Small intestine (tissue), 7 donors: ENCODE data around the gene SEMG1. TPM values are rescaled to one million over a fixed set of nuclear protein-coding genes. Genes with fewer than 3 reads are reported as not detected.
A peak's percentile ranks its signal among the peaks of the same experiment; 100 is the strongest.

Source experiments
- DNase-seq, 2 donors: peaks; one replicate each; pipeline versions ENCODE4 v3.0.0 to v3.0.0-alpha.2; 2013
- FAIRE-seq: peaks from 2 replicates; lab custom pipeline; 2012; peaks lifted over from hg19 to GRCh38; lab: Jason Lieb, UNC
- H3K27ac ChIP-seq, 3 donors: one replicate each; pipeline ENCODE4 v1.5.1; 2013; ENCODE audit warnings: low read length in 2 of 3, mild to moderate bottlenecking in 2 of 3, control low read depth in 1 of 3, inconsistent platforms in 1 of 3, low read depth in 1 of 3, moderate library complexity in 1 of 3
- H3K27me3 ChIP-seq, 3 donors: one replicate each; pipeline ENCODE4 v1.6.1; 2013; ENCODE audit warnings: low read length in 3 of 3, inconsistent platforms in 1 of 3; ENCODE audit not compliant: control insufficient read depth in 3 of 3, insufficient read depth in 3 of 3
- H3K36me3 ChIP-seq, 3 donors: one replicate each; pipeline ENCODE4 v1.6.1; 2013; ENCODE audit warnings: low read length in 3 of 3, inconsistent platforms in 1 of 3, low read depth in 1 of 3, mild to moderate bottlenecking in 1 of 3, moderate library complexity in 1 of 3; ENCODE audit not compliant: control insufficient read depth in 3 of 3, insufficient read depth in 2 of 3
- H3K4me1 ChIP-seq, 3 donors: one replicate each; pipeline ENCODE4 v1.6.1; 2013; ENCODE audit warnings: low read length in 2 of 3, inconsistent platforms in 1 of 3, low read depth in 1 of 3, mild to moderate bottlenecking in 1 of 3, moderate library complexity in 1 of 3; ENCODE audit not compliant: control insufficient read depth in 3 of 3, insufficient read depth in 2 of 3
- H3K4me3 ChIP-seq, 3 donors: one replicate each; pipeline ENCODE4 v1.5.1; 2013; ENCODE audit warnings: low read length in 3 of 3, control low read depth in 1 of 3, inconsistent platforms in 1 of 3, low read depth in 1 of 3, mild to moderate bottlenecking in 1 of 3, moderate library complexity in 1 of 3
- H3K9me3 ChIP-seq, 2 donors: one replicate each; pipeline ENCODE4 v1.6.1; 2013; ENCODE audit warnings: low read depth in 1 of 2, low read length in 1 of 2; ENCODE audit not compliant: control insufficient read depth in 2 of 2, insufficient read depth in 1 of 2
- WGBS, 3 donors: extraction: QIAGEN DNeasy Blood & Tissue Kit; methylation state at CpG; one replicate each; pipeline ENCODE4 v1.1.7; 2013; 5-methylcytosine and 5-hydroxymethylcytosine counted together
- polyA plus RNA-seq, 4 donors: library from polyadenylated mRNA; stranded (reverse) in 3 of 4; unstranded in 1 of 4; fragments of 200-250 nt in 3 of 4; fragments of 120-200 nt in 1 of 4; gene quantifications; one replicate each; pipeline versions ENCODE4 v1.2.1 to v1.2.3, GENCODE V29; 2013
- donor health status: healthy with polysubstance abuse.
- donor health status: control.
- donor health status: control.
- donor health status: Bipolar disorder and iron deficiency.
- donor health status: healthy.

Gene SEMG1
- polyA plus RNA-seq, 4 donors = 0.16 TPM; not detected in 3

DNA sequence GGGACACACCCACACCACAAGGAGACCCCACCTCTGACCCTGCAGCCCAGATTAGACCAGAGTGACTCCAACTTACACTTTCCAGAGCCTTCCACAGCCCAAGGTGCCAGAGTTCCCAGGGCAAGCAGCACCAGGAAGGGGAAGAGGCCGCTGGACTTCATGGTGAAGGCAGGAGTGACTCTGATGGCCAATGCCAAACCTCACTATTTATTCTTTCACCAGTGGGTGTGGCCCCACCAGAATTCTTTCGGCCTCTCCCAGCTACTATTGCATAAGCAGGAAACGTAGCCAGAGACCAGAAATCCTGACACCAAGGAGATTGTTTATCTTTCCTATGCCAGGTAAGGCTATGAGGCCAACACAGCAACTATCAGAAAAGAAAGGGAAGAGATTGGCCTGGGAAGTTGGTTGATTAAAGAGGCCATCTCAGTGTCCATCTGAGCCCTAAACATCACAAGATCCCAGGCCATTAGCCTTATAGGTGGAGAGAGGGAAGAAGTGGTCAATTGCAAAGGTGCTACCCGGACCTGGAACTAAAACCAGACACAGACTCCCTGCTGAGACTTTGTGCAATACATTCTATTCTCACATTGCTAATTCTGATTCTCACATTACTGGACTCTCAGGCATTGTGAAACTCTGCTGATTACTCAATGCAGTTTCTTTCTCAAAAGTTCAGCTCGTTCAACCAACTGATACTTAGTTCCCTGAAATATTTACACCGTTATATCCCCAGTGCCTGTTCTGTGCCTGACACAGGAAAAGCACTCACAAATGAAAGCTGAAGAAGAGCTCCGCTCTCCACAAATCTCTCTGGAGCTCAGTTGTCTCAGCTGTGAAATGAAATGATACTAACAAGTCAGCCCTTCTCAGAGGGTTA lies 47.8 kb downstream of the SEMG1 start, which contains the start of gene SLPI:
Gene SLPI (minus strand): TSS at position 182 of the 880 bp plus-strand sequence. CDS start 21 bp downstream, at position 161.
- H3K4me3 ChIP-seq = no peak within 1 kb of the TSS

DNA sequence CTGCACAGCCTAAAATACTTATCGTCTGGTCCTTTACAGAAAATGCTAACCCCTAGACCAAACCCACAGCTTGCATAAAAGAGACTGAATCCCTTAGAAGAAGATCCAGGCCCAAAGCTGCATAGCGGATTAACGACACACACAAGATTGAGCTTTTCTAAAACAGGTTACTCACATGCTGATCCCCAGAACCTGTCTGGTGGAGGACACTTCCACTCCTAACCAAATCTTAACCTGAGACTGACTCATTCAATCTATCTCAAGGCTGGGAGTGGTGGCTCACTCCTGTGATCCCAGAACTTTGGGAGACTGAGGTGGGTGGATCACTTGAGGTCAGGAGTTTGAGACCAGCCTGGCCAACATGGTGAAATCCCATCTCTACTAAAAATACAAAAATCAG lies 50.3 kb downstream of the SEMG1 start:
- WGBS, 3 donors = 68 to 84% (median 79%) methylated on average over 3 of the region's 3 CpGs

More for the DNA sequence above, 47.8 kb downstream of the SEMG1 start, which contains the start of gene SLPI:
- H3K4me1 ChIP-seq = peaks cover 0 to 12% (median 0%) of the 10 kb centered on the region in 3 donors
- peak within 1 kb of the TSS in 2 of 3 donors; percentile 45 to 68 for H3K27ac ChIP-seq
- FAIRE-seq (no peak), DNase-seq (peak; percentile 74 to 81)
- no peaks in the 10 kb centered on the region for H3K36me3 ChIP-seq
- H3K27me3 ChIP-seq = peaks cover 0 to 11% (median 4%) of the 10 kb centered on the region in 3 donors
- 32 to 33% (median 33%) methylated on average over 7 of the region's 7 CpGs for WGBS, 3 donors
- no peaks in the 10 kb centered on the region for H3K9me3 ChIP-seq

DNA sequence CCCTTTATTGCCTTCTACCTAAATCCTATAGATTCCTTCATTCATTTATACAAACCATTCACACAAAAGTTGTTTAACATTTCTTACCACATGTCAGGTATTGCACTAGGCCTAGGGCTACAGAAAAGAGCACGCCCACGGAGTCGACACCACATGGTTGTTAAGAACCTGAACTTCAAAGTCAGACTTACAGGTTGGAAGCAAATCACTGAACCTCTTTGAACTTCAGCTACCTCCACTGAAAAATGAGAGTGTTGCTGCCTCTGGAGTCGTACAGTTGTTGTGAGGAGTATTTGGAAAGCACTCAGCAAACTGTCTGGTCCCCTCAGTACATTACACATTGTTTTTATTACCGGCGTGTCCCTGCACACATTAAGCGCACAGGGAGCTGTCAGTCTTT lies 50.9 kb downstream of the SEMG1 start:
- Histone ChIP-seq H3K9me3 (no peaks in the 10 kb centered on the region), H3K27me3 (peaks cover 0 to 17% (median 2%) of the 10 kb centered on the region in 3 donors), H3K4me1 (peaks cover 0 to 12% (median 0%) of the 10 kb centered on the region in 3 donors), H3K4me3 (no peak overlapping the region), H3K36me3 (no peaks in the 10 kb centered on the region), H3K27ac (no peak overlapping the region)
- 82 to 90% (median 85%) methylated on average over 7 of the region's 7 CpGs for WGBS, 3 donors
- no peak for DNase-seq
- FAIRE-seq = no peak

More for the DNA sequence above, 50.3 kb downstream of the SEMG1 start:
- DNase-seq = no peak
- Histone ChIP-seq H3K27ac (no peak overlapping the region), H3K9me3 (no peaks in the 10 kb centered on the region), H3K4me3 (no peak overlapping the region), H3K27me3 (peaks cover 0 to 17% (median 2%) of the 10 kb centered on the region in 3 donors), H3K4me1 (peaks cover 0 to 12% (median 0%) of the 10 kb centered on the region in 3 donors), H3K36me3 (no peaks in the 10 kb centered on the region)
- FAIRE-seq = no peak

DNA sequence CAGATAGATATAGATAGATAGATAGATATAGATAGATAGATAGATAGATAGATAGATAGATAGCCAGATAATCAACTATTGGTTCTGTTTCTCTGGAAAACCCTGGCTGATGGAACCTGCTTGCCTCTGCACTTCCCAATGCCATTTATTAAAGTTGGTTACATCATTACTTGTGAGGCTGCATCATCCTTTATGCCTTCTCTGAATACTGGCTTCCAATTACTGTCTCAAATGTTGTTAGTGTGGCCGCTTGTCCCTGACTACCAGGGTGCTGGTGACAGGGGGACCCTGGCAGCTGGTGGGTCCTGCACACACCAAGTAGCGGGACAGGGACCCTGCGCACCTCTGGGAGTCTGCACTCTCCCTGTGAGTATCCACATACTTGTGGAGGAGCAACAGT lies 51.4 kb downstream of the SEMG1 start:
- Histone ChIP-seq H3K4me3 (no peak overlapping the region), H3K4me1 (peaks cover 0 to 12% (median 0%) of the 10 kb centered on the region in 3 donors), H3K9me3 (no peaks in the 10 kb centered on the region), H3K36me3 (no peaks in the 10 kb centered on the region), H3K27me3 (peaks cover 0 to 13% (median 2%) of the 10 kb centered on the region in 3 donors), H3K27ac (no peak overlapping the region)
- FAIRE-seq (no peak), DNase-seq (no peak)
- 85 to 97% (median 92%) methylated on average over 3 of the region's 3 CpGs for WGBS, 3 donors

DNA sequence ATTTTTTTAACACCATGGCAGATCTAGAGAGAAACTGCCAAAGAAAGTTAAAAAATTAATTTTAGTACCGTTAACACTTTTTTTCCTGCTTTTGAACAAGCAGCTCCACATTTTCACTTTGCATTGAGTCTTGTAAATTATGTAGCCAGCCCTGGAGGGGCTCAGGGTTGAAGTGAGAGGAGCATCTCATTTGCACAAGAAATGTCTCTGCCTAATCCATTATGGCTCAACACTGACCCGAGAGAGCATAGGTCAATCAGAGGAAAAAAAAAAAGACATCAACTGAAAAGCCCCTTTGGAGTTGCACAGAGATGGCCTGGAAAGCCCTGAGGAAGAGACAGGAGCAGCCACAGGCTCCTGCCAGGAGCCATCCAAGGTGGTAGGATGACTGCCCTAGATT lies 51.8 kb downstream of the SEMG1 start:
- 39 to 58% (median 54%) methylated on average over 2 of the region's 2 CpGs for WGBS, 3 donors
- H3K36me3 ChIP-seq = no peaks in the 10 kb centered on the region
- H3K4me3 ChIP-seq = no peak overlapping the region
- peaks cover 0 to 12% (median 0%) of the 10 kb centered on the region in 3 donors for H3K4me1 ChIP-seq
- no peak overlapping the region for H3K27ac ChIP-seq
- DNase-seq (no peak), FAIRE-seq (no peak)
- H3K9me3 ChIP-seq = no peaks in the 10 kb centered on the region
- H3K27me3 ChIP-seq = peaks cover 0 to 13% (median 2%) of the 10 kb centered on the region in 3 donors

Other genes starting within 250 kb of the SEMG1 start
- gene TOMM34, start 246.6 kb upstream of the SEMG1 start, polyA plus RNA-seq = 10 to 100 TPM in 3 of 4 donors, 1 to 10 TPM in 1; 9.6 to 34.1 (median 19.0) TPM
- gene STK4, start 240.5 kb upstream of the SEMG1 start, polyA plus RNA-seq = 10 to 100 TPM in 1 of 4 donors, 1 to 10 TPM in 3; 6.9 to 15.8 (median 8.9) TPM
- 1 to 10 TPM in 2 of 4 donors, not detected in 2; 1.0 to 1.3 TPM for gene KCNS1, start 105.9 kb upstream of the SEMG1 start, polyA plus RNA-seq
- gene WFDC5, start 91.9 kb upstream of the SEMG1 start, polyA plus RNA-seq = under 1 TPM in 1 of 4 donors, not detected in 3; 0.12 TPM
- gene WFDC12, start 82.6 kb upstream of the SEMG1 start, polyA plus RNA-seq = under 1 TPM in 2 of 4 donors, not detected in 2; 0.07 to 0.09 TPM
- 10 to 100 TPM in 2 of 4 donors, 1 to 10 TPM in 2; 3.6 to 61.0 (median 10.5) TPM for gene PI3, start 32.1 kb upstream of the SEMG1 start, polyA plus RNA-seq
- gene SEMG2, start 14.3 kb downstream of the SEMG1 start, polyA plus RNA-seq = not detected
- 10 to 100 TPM in 3 of 4 donors, not detected in 1; 11.2 to 87.6 (median 47.7) TPM for gene SLPI, start 47.5 kb downstream of the SEMG1 start, polyA plus RNA-seq
- gene RBPJL, start 99.8 kb downstream of the SEMG1 start, polyA plus RNA-seq = 1 to 10 TPM in 1 of 4 donors, under 1 TPM in 1, not detected in 2; 0.04 to 1.4 TPM
- gene MATN4, start 101.3 kb downstream of the SEMG1 start, polyA plus RNA-seq = under 1 TPM in 1 of 4 donors, not detected in 3; 0.07 TPM
- gene SDC4, start 141.4 kb downstream of the SEMG1 start, polyA plus RNA-seq = 10 to 100 TPM; 14.3 to 95.8 (median 23.5) TPM
- 10 to 100 TPM; 13.6 to 40.3 (median 26.9) TPM for gene SYS1, start 156.1 kb downstream of the SEMG1 start, polyA plus RNA-seq
- gene TP53TG5, start 171.3 kb downstream of the SEMG1 start, polyA plus RNA-seq = under 1 TPM in 2 of 4 donors, not detected in 2; 0.19 to 0.84 TPM
- gene DBNDD2, start 201.3 kb downstream of the SEMG1 start, polyA plus RNA-seq = 100 to 1,000 TPM in 2 of 4 donors, 10 to 100 TPM in 2; 46.1 to 114 (median 101) TPM
- gene PIGT, start 209.1 kb downstream of the SEMG1 start, polyA plus RNA-seq = 100 to 1,000 TPM in 1 of 4 donors, 10 to 100 TPM in 3; 49.7 to 119 (median 68.1) TPM